NCI-H128 (cell line): ENCODE data around the gene C19orf33.
"Not testable (repeated sequence)": the region's sequence is repeated elsewhere in the genome, so short reads cannot be mapped to it uniquely, and the experiment has no call there.

Source experiments
- DNase-seq: peaks from one replicate; lab custom pipeline; 2025; ENCODE audit not compliant: unreplicated experiment; lab: John Stamatoyannopoulos, UW

Gene C19orf33

GRCh38 chr19:38303517-38304351 lies at the start of gene C19orf33:
Gene C19orf33, plus strand, starts transcription at chr19:38304251. Its CDS starts 11 bp downstream, at chr19:38304262.
- DNase-seq: no peak

GRCh38 chr19:38255383-38256014 lies 48.6 kb upstream of the C19orf33 start:
- no peak for DNase-seq

GRCh38 chr19:38261942-38262341 lies 42.1 kb upstream of the C19orf33 start:
- not testable (repeated sequence) for DNase-seq

GRCh38 chr19:38262585-38263268 lies 41.3 kb upstream of the C19orf33 start:
- DNase-seq: no peak

GRCh38 chr19:38263689-38264485 lies 40.2 kb upstream of the C19orf33 start:
- peak; percentile 90 for DNase-seq

GRCh38 chr19:38264486-38265212 lies 39.4 kb upstream of the C19orf33 start, which contains the start of gene SPINT2:
Gene SPINT2, plus strand, starts transcription at chr19:38264573. Its CDS starts 320 bp downstream, at chr19:38264893.
- DNase-seq: peak; percentile 90

- DNase-seq: no peak
These were observed 38.7 kb upstream of the C19orf33 start for GRCh38 chr19:38265213-38265861.

GRCh38 chr19:38265921-38266429 lies 38.1 kb upstream of the C19orf33 start:
- no peak for DNase-seq

GRCh38 chr19:38266981-38267597 lies 37.0 kb upstream of the C19orf33 start:
- DNase-seq: no peak

- no peak for DNase-seq
These were observed 36.1 kb upstream of the C19orf33 start for GRCh38 chr19:38267761-38268483.

- DNase-seq: no peak
These were observed 35.5 kb upstream of the C19orf33 start for GRCh38 chr19:38268539-38268938.

GRCh38 chr19:38270587-38271167 lies 33.4 kb upstream of the C19orf33 start:
- DNase-seq: no peak

- DNase-seq: no peak
These were observed 30.6 kb upstream of the C19orf33 start for GRCh38 chr19:38273499-38273898.

- no peak for DNase-seq
These were observed 29.3 kb upstream of the C19orf33 start for GRCh38 chr19:38274739-38275138.

- DNase-seq: no peak
These were observed 27.0 kb upstream of the C19orf33 start for GRCh38 chr19:38276942-38277517.

- no peak for DNase-seq
These were observed 26.5 kb upstream of the C19orf33 start for GRCh38 chr19:38277549-38277948.

GRCh38 chr19:38277969-38278680 lies 25.9 kb upstream of the C19orf33 start:
- no peak for DNase-seq
